Measurements from ENCODE around the gene PPP1R37.

Gene PPP1R37

DNA sequence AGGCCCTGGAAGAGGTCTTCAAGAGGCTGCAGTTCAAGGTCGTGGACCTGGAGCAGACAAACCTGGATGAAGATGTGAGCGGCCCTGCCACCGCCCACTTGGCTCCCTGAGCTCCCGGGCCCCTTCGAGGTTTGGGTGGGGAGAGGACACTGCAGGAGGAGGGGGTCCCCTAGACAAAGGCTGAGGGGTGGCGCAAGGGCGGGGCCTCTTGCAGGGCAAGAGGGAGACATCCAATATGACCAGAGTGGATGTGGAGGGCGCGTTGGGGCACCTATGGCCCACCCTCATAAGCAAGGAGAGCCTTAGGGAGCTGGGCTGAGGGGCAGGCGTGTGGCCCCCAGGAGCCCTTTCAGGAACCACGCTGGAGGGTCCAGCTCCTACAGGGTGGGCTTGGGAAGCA is 47.6 kb downstream of the PPP1R37 start:
- DNase-seq = no peak

DNA sequence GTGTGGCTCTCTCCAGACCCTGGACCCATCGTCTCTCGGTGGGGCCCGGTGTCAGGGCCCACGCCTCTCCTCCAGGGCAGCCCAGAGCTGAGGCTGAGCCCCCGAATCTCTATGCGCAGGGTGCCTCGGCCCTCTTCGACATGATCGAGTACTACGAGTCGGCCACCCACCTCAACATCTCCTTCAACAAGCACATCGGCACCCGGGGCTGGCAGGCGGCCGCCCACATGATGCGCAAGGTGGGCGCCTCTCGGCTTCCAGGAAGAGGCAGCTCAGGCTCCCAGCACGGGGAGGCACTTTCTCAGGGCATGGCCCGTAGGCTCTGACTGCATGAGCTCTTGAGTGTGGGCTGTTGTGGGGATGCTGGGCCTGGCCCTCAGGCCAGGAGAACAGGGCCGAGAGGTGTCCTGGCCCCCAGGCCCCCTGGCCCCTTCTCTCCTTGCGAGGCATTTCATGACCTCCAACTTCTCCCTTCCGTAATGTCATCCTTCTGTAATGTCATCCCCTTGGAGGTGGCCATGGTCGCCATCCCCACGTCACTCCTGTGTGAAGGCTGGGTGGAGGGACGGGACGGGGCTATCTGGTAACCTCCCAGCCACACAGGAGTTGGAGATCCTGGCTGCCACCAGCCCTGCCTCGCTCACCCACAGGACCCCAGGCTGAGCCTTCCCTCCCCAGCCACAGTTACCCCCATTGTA is 48.4 kb downstream of the PPP1R37 start:
- no peak for DNase-seq

GRCh38 chr19:45142016-45142725 is 49.2 kb downstream of the PPP1R37 start:
- DNase-seq = no peak

DNA sequence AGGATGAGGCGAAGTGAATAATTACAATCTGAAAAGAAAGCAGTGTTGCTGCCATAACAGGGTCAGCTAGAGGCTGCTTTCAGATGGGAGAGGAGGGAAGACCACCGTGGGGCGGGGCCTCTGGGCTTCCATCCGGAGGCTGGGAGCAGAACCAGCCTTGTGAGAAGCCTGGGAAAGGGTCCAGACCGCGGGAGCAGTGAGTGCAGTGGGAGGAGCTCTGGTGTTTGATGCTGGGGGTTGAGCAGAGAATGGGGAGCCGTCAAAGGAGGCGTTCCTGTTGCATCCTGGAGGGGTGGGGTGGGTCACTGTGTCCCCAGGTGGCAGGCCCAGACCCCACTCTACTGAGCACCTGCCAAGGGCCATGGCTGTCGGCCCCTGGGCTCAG is 49.7 kb downstream of the PPP1R37 start:
- no peak for DNase-seq

- no peak for DNase-seq
Measured at GRCh38 chr19:45144431-45145269, 51.7 kb downstream of the PPP1R37 start.

DNA sequence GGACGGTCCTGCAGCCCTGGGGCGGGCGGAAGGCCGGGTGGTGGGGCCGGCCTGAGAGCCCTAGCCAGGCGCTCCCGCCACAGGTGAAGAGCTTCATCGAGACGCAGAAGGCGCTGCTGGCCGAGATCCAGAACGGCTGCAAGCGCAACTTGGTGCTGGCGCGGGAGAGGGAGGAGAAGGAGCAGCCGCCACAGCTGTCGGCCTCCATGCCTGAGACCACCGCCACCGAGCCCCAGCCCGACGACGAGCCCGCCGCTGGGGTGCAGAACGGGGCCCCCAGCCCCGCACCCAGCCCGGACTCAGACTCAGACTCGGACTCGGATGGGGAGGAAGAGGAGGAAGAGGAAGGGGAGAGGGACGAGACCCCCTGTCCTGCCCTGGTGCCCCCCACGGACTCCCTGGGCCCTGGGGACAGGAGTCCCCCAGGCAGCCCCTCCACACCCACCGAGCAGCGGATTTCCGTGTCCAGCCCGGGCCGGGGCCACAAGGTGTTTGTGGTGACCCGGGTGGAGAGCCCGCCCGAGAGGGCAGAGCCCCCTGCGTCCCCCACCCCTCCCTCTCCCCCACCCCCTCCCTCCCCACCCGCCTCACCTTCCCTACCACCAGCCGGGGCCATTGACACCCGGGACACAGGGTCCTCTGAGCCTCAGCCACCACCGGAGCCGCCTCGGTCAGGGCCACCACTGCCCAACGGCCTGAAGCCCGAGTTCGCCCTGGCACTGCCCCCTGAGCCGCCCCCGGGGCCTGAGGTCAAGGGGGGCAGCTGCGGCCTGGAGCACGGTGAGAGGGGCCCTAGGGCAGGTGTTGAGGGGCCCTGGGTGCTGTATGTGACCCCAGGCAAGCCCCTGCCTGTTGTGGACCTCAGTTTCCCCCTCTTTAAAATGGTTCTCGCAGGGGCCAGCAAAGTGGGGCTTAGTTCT is 52.6 kb downstream of the PPP1R37 start:
- DNase-seq = no peak

GRCh38 chr19:45146251-45146650 is 53.3 kb downstream of the PPP1R37 start:
- DNase-seq = no peak

GRCh38 chr19:45146741-45147205 is 53.8 kb downstream of the PPP1R37 start:
- no peak for DNase-seq

DNA sequence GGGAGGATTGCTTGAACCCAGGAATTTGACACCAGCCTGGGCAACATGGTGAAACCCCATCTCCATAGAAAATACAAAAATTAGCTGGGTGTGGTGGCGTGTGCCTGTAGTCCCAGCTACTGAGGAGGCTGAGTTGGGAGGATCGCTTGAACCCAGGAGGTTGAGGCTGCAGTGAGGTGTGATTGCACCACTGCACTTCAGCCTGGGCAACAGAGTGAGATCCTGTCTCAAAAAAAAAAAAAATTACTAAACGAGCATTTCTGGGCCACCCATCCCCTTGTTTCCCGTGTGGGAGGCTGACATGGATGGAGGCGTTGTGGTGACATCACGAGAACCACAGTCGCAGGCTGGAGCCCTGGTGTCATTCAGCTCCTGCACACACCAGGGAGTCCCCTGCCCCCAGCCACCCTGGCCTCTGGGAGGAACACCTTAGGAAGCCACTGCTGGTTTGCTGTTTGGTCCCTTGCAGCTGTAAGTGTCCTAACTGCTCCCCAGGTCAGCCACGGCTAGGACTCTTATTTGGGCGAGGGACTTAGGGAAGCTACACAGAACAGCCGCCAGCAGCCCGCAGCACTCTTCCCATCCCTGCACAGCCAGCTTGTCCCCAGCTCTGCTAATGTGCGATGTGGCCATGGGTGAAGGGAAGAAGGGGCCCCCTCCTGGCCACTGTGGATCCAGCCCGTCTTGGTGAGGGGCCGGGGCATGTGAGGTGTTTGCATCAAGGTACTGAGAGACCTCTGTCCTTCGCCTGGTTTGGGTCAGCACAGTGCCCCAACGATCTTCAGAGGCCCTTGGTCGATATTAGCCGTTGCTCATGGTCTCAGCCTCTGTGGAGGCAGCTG is 55.1 kb downstream of the PPP1R37 start:
- DNase-seq = no peak

GRCh38 chr19:45149129-45149528 is 56.1 kb downstream of the PPP1R37 start:
- DNase-seq = no peak

DNA sequence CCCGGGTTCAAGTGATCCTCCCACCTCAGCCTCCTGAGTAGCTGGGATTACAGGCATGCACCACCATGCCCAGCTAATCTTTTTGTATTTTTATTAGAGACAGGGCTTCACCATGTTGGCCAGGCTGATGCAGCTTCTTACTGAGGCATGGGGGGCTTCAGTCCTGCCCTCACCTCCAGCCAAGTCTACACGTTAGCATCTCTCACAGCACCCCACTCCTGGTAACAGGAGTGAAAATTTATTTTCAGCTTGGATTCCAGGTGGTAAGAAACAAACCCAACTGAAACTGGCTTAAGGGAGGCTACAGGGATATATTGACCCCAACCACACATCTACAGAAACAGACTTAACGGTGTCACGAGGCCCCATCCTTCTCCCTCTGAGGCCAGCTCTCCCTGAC is 57.2 kb downstream of the PPP1R37 start:
- no peak for DNase-seq

GRCh38 chr19:45150751-45151281 is 57.8 kb downstream of the PPP1R37 start:
- peak; percentile 28 for DNase-seq

GRCh38 chr19:45151320-45151719 is 58.3 kb downstream of the PPP1R37 start:
- DNase-seq = peak; percentile 14

DNA sequence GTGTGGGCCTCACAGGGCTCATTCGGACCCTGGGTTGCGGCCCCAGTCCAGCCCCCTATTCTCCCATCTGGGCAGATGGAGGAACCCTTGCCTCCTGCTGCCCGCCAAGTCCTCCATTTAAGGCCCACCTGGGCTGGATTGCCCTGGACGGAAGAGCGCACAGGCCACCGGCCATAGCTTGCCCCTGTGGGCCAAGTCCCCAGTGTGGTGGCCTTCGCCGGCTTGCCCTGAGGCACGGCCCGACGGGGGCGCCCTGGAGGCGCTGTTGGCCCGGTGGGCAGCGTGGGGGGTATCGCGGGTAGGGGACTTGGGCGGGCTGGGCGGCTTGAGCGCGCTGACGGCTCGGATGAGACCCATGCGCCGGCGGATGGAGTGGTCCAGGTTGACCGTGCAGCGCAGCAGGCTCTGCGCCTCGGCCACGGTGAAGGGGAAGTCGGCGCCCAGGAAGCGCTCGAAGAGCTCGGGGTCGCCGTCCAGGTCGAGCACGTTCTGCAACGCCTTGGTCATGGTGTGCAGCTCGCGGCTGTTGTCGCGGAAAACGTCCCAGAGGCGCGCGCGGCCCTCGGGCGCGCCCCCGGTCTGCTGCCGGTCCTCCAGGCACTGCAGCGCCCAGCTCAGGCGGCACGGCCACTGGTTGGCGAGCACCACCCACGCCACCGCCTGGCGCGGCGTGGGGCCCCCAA is 59.0 kb downstream of the PPP1R37 start:
- no peak for DNase-seq

GRCh38 chr19:45152504-45153338 is 59.7 kb downstream of the PPP1R37 start:
- no peak for DNase-seq

DNA sequence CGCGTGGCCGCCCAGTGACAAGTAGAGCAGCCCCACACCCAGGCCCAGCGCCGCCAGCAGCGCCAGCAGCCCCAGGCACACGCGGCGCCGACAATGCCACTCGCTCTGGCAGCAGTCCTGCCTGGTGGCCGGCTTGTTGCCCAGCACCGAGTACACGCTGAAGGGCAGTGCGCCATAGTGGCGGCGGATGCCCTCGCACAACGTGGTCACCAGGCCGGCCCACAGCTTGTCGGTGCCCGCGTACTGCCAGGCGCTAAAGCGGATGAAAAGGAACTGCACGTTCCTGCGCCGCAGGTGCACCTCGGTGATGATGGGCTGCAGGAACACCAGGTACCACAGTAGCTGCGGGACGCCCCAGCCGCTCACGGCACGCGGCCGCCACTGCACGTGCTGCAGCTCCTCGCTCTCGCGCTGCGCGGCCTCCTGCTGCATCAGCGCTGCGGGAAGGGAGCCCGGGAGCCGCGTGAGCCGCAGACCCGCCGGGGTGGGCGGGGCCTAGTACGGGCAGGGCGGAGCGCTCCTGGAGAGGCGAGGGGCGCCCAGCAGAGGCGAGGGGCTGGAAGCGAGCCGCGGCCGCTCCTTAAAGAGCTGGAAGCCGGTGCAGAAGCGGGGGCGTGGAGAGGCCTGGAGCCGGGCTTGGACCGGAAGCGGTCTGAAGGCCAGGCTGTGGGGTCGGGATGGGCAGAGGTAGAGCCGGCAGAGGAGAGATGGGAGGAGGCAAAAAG is 60.5 kb downstream of the PPP1R37 start:
- no peak for DNase-seq

- peak; percentile 53 for DNase-seq
Measured at GRCh38 chr19:45154064-45154827, 61.3 kb downstream of the PPP1R37 start.

GRCh38 chr19:45156011-45156630 is 63.1 kb downstream of the PPP1R37 start:
- no peak for DNase-seq
